Stimulated activated CD4-positive, alpha-beta T cell treated with anti-CD3 and anti-CD28 coated beads, TNF-alpha, amount 100 ng/mL, for 4 hours (primary cell): ENCODE results near the gene IRF2BP2.

ENCODE experiments used
- DNase-seq, 3 experiments: peaks; one replicate each; pipeline ENCODE4 v3.0.0-alpha.2; 2020; ENCODE audit warnings: low read depth in 3 of 3

IRF2BP2 gene

GRCh38 chr1:234558330-234558836 lies 51.6 kb downstream of the IRF2BP2 start:
- no peak for DNase-seq

- DNase-seq, result no peak
These were observed 53.6 kb downstream of the IRF2BP2 start for GRCh38 chr1:234556245-234556943.

GRCh38 chr1:234555390-234556024 lies 54.5 kb downstream of the IRF2BP2 start:
- no peak for DNase-seq

GRCh38 chr1:234554698-234555311 lies 55.2 kb downstream of the IRF2BP2 start:
- no peak for DNase-seq
